ENCODE results near the gene AGTPBP1.

DNA sequence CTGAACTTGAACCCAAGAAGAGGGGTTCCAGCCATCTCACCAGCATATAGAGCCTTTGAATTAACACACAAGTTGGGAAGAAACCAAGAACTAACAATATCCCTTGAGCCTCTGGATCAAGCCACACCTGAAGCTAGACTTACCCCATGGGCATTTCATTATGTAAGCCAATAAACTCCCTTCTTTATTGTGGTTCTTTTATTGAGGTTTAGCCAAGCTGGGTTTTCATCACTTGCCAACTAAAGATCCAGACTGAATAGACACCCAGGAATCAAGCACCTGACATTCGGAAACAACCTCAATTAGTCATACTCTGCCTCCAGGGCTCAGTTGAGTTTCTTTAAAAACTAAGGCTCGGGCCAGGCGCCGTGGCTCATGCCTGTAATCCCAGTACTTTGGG lies 226.7 kb downstream of the AGTPBP1 start:
- TF ChIP-seq POLR2A (IDR thresholded peaks at IDR 0.05; ENCODE audit: low read depth, low read length) (no peak), POLR2AphosphoS5 (IDR thresholded peaks at IDR 0.05; ENCODE audit: low read depth, low read length) (no peak), TAF1 (IDR thresholded peaks at IDR 0.05; ENCODE audit: borderline replicate concordance, low read depth, low read length) (no peak)

Measured in GM12892 (cell line).